Middle frontal gyrus (tissue), 1 donor: ENCODE measurements around the gene ATXN1L.
"Not testable (repeated sequence)": the region's sequence is repeated elsewhere in the genome, so short reads cannot be mapped to it uniquely, and the experiment has no call there.

Source experiments
- DNase-seq: peaks from one replicate; pipeline ENCODE4 v3.0.0-alpha.2; 2015; ENCODE audit warnings: low spot score; ENCODE audit errors: extremely low spot score

ATXN1L gene, protein sequence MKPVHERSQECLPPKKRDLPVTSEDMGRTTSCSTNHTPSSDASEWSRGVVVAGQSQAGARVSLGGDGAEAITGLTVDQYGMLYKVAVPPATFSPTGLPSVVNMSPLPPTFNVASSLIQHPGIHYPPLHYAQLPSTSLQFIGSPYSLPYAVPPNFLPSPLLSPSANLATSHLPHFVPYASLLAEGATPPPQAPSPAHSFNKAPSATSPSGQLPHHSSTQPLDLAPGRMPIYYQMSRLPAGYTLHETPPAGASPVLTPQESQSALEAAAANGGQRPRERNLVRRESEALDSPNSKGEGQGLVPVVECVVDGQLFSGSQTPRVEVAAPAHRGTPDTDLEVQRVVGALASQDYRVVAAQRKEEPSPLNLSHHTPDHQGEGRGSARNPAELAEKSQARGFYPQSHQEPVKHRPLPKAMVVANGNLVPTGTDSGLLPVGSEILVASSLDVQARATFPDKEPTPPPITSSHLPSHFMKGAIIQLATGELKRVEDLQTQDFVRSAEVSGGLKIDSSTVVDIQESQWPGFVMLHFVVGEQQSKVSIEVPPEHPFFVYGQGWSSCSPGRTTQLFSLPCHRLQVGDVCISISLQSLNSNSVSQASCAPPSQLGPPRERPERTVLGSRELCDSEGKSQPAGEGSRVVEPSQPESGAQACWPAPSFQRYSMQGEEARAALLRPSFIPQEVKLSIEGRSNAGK

DNA sequence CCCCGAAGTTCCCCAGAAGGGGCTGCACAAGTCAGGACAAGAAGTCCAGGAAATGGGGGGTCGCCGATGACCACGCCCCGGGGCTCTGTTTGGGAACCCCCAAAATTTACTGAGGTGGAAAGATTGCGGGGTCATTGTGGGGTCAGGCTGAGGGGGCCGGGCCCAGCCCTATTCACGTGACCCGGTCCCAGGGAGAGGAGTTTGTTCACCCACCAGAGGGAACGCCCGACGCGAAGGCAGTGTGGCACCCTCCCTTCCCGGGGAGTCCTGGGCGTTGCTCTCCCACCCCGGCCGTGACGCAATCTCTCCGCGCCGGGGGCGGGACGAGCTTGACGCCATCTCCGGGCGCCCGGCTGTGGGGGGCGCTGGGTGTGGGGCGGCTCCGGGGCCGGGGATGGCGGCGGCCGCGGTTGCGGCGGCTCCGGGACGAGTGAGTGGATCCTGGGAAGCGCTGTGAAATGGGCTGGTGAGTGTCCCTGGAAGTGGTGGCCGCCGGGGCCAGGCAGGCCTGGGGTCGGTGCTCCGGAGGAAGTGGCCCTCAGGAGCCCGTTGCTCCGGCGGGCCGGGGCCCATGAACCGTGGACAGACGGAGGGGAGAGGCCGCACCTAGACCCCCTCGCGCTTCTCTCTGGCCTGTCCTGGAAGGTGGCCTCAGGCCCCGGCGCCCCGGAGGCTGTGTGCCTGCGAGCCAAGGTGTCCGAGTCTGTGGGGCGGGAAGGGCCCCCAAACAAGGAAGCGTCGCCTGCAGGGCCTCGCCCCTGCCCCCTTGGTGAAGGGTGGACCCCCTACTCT, at the start of gene ATXN1L:
ATXN1L (plus strand) TSS at position 338 of the 792 bp plus-strand sequence. CDS start 3,765 bp downstream, outside the sequence.
- peak; percentile 66 for DNase-seq

DNA sequence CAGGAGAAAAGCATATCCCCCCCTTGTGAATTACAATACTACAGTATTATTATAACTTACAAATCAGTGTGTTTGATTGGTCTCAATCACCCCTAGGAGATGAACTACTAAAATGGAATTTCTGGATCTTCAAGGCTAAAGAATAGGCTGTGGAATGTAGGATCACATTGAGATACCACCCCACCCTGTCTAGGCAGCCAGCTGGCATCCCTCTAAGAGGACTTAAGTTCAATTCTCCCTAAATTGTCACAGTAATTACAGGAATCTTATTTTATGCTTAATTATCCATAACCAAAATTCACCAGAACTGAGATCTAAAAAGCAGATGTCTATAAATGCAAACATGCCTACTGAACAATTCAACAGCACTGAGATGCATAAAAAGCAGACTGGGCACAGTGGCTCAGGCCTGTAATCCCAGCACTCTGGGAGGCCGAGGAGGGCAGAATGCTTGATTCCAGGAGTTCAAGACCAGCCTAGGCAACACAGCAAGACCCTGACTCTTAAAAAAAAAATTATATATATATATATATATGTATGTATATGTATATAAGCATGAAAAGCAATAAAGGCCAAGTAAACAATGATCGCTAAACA, 49.2 kb upstream of the ATXN1L start:
- DNase-seq = no peak

- no peak for DNase-seq
Observed at GRCh38 chr16:71803305-71803690, 42.5 kb upstream of the ATXN1L start.

DNA sequence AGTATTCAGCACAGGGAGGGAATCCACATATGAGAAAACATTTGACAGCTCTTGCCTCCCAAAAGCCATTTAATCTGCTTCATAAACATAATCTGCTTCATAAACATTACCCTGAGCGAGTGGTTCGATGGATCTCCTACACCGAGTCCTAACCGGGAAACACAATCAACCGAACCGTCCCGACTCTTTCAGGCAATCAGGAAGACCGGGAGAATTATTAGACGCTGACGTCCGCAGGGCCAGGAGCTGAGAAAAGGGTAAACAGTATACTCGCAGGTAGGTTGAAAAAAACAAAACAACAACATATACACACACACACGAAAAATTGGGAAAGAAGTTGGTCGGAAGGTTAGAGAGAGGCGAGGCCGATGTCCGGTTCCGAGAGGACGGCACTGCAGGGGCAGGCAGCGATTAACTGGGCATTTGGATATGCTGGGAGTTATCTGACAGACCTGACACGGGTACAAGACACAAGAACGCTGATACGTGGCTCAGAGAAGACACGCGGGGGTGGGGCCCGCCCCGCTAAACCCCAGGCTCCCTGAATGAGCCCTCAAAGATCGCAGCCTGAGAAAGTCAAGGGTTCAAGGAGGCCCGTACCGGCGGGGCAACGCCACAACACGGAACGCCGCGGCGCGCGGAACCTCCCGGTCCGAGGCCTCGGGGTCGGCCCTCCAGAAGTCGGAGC, 37.7 kb upstream of the ATXN1L start:
- DNase-seq = no peak

GRCh38 chr16:71808593-71809459, 37.0 kb upstream of the ATXN1L start, which contains the start of gene AP1G1:
TSS of gene AP1G1 (minus strand) at chr16:71808834. CDS start at chr16:71789479, 19,355 bp downstream.
- DNase-seq = peak; percentile 91

DNA sequence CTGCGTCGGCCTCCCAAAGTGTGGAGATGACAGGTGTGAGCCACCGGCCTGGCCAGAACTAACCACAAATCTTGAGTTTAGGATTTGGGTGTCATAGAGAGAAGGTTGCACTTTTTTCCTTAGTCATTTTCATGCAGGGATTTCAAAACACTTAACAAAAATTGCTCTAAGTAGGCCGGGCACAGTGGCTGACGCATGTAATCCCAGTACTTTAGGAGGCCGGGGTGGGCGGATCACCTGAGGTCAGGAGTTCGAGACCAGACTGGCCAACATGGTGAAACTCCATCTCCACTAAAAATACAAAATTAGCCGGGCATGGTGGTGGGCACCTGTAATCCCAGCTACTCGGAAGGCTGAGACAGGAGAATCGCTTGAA, 35.6 kb upstream of the ATXN1L start:
- not testable (repeated sequence) for DNase-seq

DNA sequence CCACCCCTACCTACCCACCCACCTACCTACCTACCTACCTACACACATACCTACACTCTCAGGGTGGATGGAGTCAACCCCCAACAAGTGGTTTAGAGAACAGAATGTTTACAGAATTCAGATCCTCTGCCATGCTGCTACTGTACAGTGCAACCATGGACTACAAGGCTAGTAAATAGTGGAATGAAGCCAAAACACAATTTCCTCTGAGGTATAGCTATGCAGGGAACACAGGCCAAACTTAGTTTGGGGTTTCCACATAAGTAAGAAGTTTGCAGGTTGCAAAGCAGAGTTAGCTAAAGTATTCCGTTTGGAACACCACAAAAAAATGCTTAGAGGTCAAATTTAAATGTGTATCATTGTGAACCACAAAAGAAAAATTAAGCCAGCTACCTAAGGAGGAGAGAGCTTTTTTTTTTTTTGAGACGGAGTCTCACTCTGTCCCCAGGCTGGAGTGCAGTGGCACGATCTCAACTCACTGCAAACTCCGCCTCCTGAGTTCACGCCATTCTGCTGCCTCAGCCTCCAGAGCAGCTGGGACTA, 34.4 kb upstream of the ATXN1L start:
- no peak for DNase-seq

- DNase-seq = not testable (repeated sequence)
Observed at GRCh38 chr16:71817155-71817500, 28.6 kb upstream of the ATXN1L start.

DNA sequence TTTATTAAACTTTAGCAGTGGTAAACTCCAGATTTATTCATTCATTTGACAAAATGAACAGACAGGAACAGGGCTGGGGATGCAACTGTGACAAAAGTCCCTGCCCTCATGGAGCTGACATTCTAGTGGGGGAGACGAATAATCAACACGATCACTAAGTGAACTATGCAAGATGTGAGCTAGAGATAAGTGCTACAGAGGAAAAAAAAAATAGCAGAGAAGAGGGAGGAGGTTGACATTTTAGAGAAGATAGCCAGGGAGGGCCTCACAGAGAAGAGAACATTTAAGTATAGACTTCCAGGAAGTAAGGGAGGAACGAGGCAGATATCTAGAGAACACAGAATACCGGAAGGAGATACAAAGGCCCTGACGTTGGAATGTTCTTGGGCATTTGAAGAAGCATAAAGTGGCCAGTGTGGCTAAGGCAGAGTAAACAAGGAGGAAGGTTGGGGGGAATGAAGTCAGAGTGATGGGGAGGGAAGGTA, 19.2 kb upstream of the ATXN1L start:
- no peak for DNase-seq

GRCh38 chr16:71830359-71830758, 15.4 kb upstream of the ATXN1L start:
- no peak for DNase-seq

DNA sequence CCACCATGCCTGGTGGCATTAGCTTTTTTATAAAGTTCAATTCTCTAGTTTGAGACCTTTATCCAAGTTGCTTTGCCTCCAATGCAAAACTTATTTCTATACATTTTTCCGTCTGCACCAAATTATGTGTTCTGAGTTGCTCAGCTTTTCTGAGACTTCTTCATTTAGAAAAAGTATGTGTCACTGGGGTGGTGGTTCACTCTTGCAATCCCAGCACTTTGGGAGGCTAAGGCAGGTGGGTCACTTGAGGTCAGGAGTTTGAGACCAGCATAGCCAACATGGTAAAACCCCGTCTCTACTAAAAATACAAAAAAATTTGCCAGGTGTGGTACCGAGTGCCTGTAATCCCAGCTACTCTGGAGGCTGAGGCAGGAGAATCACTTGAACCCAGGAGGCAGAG, 14.1 kb upstream of the ATXN1L start:
- not testable (repeated sequence) for DNase-seq

- not testable (repeated sequence) for DNase-seq
Observed at GRCh38 chr16:71832112-71832511, 13.7 kb upstream of the ATXN1L start.

- no peak for DNase-seq
Observed at GRCh38 chr16:71834291-71834690, 11.5 kb upstream of the ATXN1L start.

GRCh38 chr16:71837150-71837549, 8.6 kb upstream of the ATXN1L start:
- DNase-seq = no peak

DNA sequence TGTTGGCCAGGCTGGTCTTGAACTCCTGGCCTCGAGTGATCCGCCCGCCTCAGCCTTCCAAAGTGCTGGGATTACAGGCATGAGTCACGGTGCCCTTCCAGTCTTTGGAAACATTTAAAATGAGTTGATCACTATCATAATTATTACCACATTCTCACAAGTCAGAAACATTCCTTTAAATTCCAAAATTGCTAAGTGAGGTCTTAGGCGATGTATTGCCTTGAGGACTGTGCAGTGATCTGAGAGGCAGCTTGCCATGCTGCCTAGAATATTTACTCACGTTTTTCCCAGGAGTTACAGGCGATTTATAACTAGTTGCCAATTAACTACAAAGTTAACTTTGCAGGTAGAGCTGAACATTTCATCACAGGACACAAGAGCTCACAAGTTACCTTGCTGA, 5.7 kb upstream of the ATXN1L start:
- no peak for DNase-seq

GRCh38 chr16:71843572-71843971, 2.2 kb upstream of the ATXN1L start:
- no peak for DNase-seq

GRCh38 chr16:71846431-71846830, 655 bp downstream of the ATXN1L start:
- DNase-seq = no peak

- no peak for DNase-seq
Observed at GRCh38 chr16:71847096-71847495, 1.3 kb downstream of the ATXN1L start.

GRCh38 chr16:71848622-71849021, 2.8 kb downstream of the ATXN1L start:
- no peak for DNase-seq

GRCh38 chr16:71851746-71852145, 6.0 kb downstream of the ATXN1L start:
- no peak for DNase-seq
